ENCODE data around the gene FBXO33.

Gene FBXO33

GRCh38 chr14:39430762-39431415, 1.3 kb downstream of the FBXO33 start:
- DNase-seq, result no peak

GRCh38 chr14:39428118-39428517, 4.1 kb downstream of the FBXO33 start:
- DNase-seq, result no peak

GRCh38 chr14:39426605-39427004, 5.6 kb downstream of the FBXO33 start:
- DNase-seq, result no peak

GRCh38 chr14:39425947-39426346, 6.3 kb downstream of the FBXO33 start:
- DNase-seq, result no peak

- DNase-seq, result no peak
These were observed 8.4 kb downstream of the FBXO33 start for GRCh38 chr14:39423793-39424192.

GRCh38 chr14:39422243-39422642, 10.0 kb downstream of the FBXO33 start:
- DNase-seq, result no peak

GRCh38 chr14:39419272-39419671, 13.0 kb downstream of the FBXO33 start:
- no peak for DNase-seq

- no peak for DNase-seq
These were observed 15.2 kb downstream of the FBXO33 start for GRCh38 chr14:39417014-39417413.

GRCh38 chr14:39416072-39416471, 16.2 kb downstream of the FBXO33 start:
- DNase-seq, result no peak

GRCh38 chr14:39406560-39406959, 25.7 kb downstream of the FBXO33 start:
- DNase-seq, result no peak

GRCh38 chr14:39398382-39398781, 33.9 kb downstream of the FBXO33 start:
- DNase-seq, result no peak

GRCh38 chr14:39396448-39396847, 35.8 kb downstream of the FBXO33 start:
- DNase-seq, result no peak

GRCh38 chr14:39395555-39396254, 36.5 kb downstream of the FBXO33 start:
- DNase-seq, result no peak

GRCh38 chr14:39393289-39393688, 38.9 kb downstream of the FBXO33 start:
- DNase-seq, result no peak

GRCh38 chr14:39384177-39384576, 48.1 kb downstream of the FBXO33 start:
- no peak for DNase-seq

- DNase-seq, result no peak
These were observed 48.5 kb downstream of the FBXO33 start for GRCh38 chr14:39383741-39384140.

- no peak for DNase-seq
These were observed 49.1 kb downstream of the FBXO33 start for GRCh38 chr14:39383026-39383660.

- no peak for DNase-seq
These were observed 49.8 kb downstream of the FBXO33 start for GRCh38 chr14:39382463-39382862.

- no peak for DNase-seq
These were observed 50.9 kb downstream of the FBXO33 start for GRCh38 chr14:39381366-39381765.

GRCh38 chr14:39376667-39377403, 55.4 kb downstream of the FBXO33 start:
- DNase-seq, result no peak

GRCh38 chr14:39374851-39375250, 57.4 kb downstream of the FBXO33 start:
- no peak for DNase-seq

- DNase-seq, result no peak
These were observed 59.6 kb downstream of the FBXO33 start for GRCh38 chr14:39372656-39373055.

- no peak for DNase-seq
These were observed 61.8 kb downstream of the FBXO33 start for GRCh38 chr14:39370415-39370814.

GRCh38 chr14:39369029-39369428, 63.2 kb downstream of the FBXO33 start:
- DNase-seq, result no peak

Data from retina (tissue), 1 donor.